Activated CD4-positive, alpha-beta memory T cell treated with anti-CD3 and anti-CD28 coated beads for 36 hours (primary cell): Measurements from ENCODE around the gene ZWILCH. TPM values are rescaled to one million over a fixed set of nuclear protein-coding genes. Genes with fewer than 3 reads are reported as not detected.
"Not testable (repeated sequence)": the region's sequence is repeated elsewhere in the genome, so short reads cannot be mapped to it uniquely, and the experiment has no call there.

Source experiments
- CTCF ChIA-PET: fragments of 350-600 bp; sonication (Branson Sonifier 250); formaldehyde crosslinking; loops from one replicate; lab custom pipeline; 2021; ENCODE audit warnings: antibody characterized with exemption, inconsistent platforms; lab: Charles Lee
- POLR2A ChIA-PET: fragments of 350-600 bp; sonication (Branson Sonifier 250); formaldehyde crosslinking; loops from one replicate; lab custom pipeline; 2021; ENCODE audit warnings: antibody characterized with exemption; lab: Charles Lee
- DNase-seq: peaks from one replicate; pipeline ENCODE4 v3.0.0-alpha.2; 2020
- H3K27ac Mint-ChIP-seq: one replicate; pipeline ENCODE4 v1.8.0; 2021; ENCODE audit warnings: mixed read lengths
- H3K27me3 Mint-ChIP-seq: one replicate; pipeline ENCODE4 v1.8.0; 2021; ENCODE audit warnings: mixed read lengths
- H3K36me3 Mint-ChIP-seq: one replicate; pipeline ENCODE4 v1.8.0; 2021; ENCODE audit warnings: mixed read lengths
- H3K4me1 Mint-ChIP-seq: one replicate; pipeline ENCODE4 v1.8.0; 2021; ENCODE audit warnings: low read depth, mixed read lengths
- H3K4me3 Mint-ChIP-seq: one replicate; pipeline ENCODE4 v1.8.0; 2021; ENCODE audit warnings: mild to moderate bottlenecking, mixed read lengths
- H3K9me3 Mint-ChIP-seq: one replicate; pipeline ENCODE4 v1.8.0; 2021; ENCODE audit warnings: mixed read lengths
- intact Hi-C: fragments of 100-400 bp; cut with micrococcal nuclease; formaldehyde crosslinking; loops from one replicate; pipeline ENCODE4 v1.15.1; 2023
- total RNA-seq, 2 experiments: library from RNA; stranded (reverse); gene quantifications; one replicate each; pipeline ENCODE4 v1.2.3, GENCODE V29; 2021

ZWILCH gene
- total RNA-seq, 2 experiments from 2014 or later = 29.6 to 31.1 TPM

GRCh38 chr15:66491846-66492245 lies 13.3 kb upstream of the ZWILCH start:
- peaks cover 23% of the 10 kb centered on the region for H3K4me1 Mint-ChIP-seq
- intact Hi-C loops = no loop called here
- no peaks in the 10 kb centered on the region for H3K9me3 Mint-ChIP-seq
- DNase-seq = no peak
- H3K27ac Mint-ChIP-seq = peak overlapping the region; percentile 52
- peaks cover 45% of the 10 kb centered on the region for H3K36me3 Mint-ChIP-seq
- H3K27me3 Mint-ChIP-seq = no peaks in the 10 kb centered on the region
- CTCF ChIA-PET = no interaction called here
- POLR2A ChIA-PET = interaction anchor here (1.2 kb wide), 1 partner anchor 20 kb away, joined by 3 read pairs; no protein-coding TSS in a partner anchor
- no peak overlapping the region for H3K4me3 Mint-ChIP-seq

DNA sequence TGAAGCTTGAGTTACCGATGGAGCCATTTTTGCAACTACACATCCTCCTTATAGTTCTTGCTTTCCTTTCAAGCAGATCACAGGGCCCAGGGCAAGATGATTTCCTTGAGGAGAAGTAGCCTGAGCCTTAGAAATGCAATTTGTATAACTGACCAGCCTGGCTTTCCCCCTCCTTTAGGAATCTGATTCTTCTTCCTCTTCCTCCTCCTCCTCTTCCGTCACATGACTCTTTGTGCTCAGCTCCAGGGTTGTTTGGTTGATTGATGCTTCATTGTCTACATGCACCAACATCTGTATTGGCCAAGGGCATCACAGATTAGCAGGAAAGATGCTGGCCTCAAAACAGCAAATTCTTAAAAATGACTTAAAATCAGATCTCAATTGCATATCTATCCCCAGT lies 10.9 kb upstream of the ZWILCH start:
- Mint-ChIP-seq H3K9me3 (no peaks in the 10 kb centered on the region), H3K4me1 (peaks cover 32% of the 10 kb centered on the region), H3K27me3 (no peaks in the 10 kb centered on the region), H3K27ac (peak overlapping the region; percentile 42), H3K36me3 (peaks cover 56% of the 10 kb centered on the region), H3K4me3 (no peak overlapping the region)
- DNase-seq = no peak
- ChIA-PET POLR2A (interaction anchor here (1.1 kb wide), 1 partner anchor 11 kb away, joined by 4 read pairs; the partner anchor contains the start of gene ZWILCH), CTCF (no interaction called here)
- intact Hi-C loops = no loop called here

- intact Hi-C loops = loop anchor here (1.0 to 5.0 kb wide), 6 partner anchors 8 to 980 kb away; partner anchors contain the start of genes DPP8, MEGF11, TIPIN and ZWILCH
- H3K9me3 Mint-ChIP-seq = no peaks in the 10 kb centered on the region
- H3K36me3 Mint-ChIP-seq = peaks cover 74% of the 10 kb centered on the region
- peaks cover 58% of the 10 kb centered on the region for H3K4me1 Mint-ChIP-seq
- H3K27ac Mint-ChIP-seq = peak overlapping the region; percentile 92
- CTCF ChIA-PET = interaction anchor here (1.0 to 5.1 kb wide), 13 partner anchors 9 to 202 kb away, joined by 3 to 74 read pairs (median 7); partner anchors contain the start of genes MAP2K1, TIPIN and ZWILCH
- POLR2A ChIA-PET = interaction anchor here (0.7 to 5.2 kb wide), 9 partner anchors 8 to 205 kb away, joined by 3 to 48 read pairs (median 5); partner anchors contain the start of genes MAP2K1, RPL4, TIPIN and ZWILCH
- peak overlapping the region; percentile 88 for H3K4me3 Mint-ChIP-seq
- no peak for DNase-seq
- no peaks in the 10 kb centered on the region for H3K27me3 Mint-ChIP-seq
These were observed 8.1 kb upstream of the ZWILCH start for GRCh38 chr15:66496951-66497501.

GRCh38 chr15:66497502-66498455 lies 7.3 kb upstream of the ZWILCH start, which contains the start of gene SNAPC5:
TSS of gene SNAPC5 (minus strand) at chr15:66497762. CDS start at chr15:66497731, 31 bp downstream.
- CTCF ChIA-PET = interaction anchor here (0.6 to 5.1 kb wide), 19 partner anchors 9 to 629 kb away, joined by 3 to 74 read pairs (median 5); partner anchors contain the start of genes MAP2K1, RAB11A, TIPIN and ZWILCH
- peak within 1 kb of the TSS; percentile 88 for H3K4me3 Mint-ChIP-seq
- POLR2A ChIA-PET = interaction anchor here (0.7 to 5.2 kb wide), 9 partner anchors 10 to 206 kb away, joined by 3 to 48 read pairs (median 5); partner anchors contain the start of genes MAP2K1 and TIPIN
- peak within 1 kb of the TSS; percentile 92 for H3K27ac Mint-ChIP-seq
- no peaks in the 10 kb centered on the region for H3K27me3 Mint-ChIP-seq
- no peaks in the 10 kb centered on the region for H3K9me3 Mint-ChIP-seq
- intact Hi-C loops = loop anchor here (1.0 to 5.0 kb wide), 7 partner anchors 8 to 980 kb away; partner anchors contain the start of genes DIS3L, DPP8, MEGF11 and TIPIN
- DNase-seq = peak; percentile 99
- H3K4me1 Mint-ChIP-seq = peaks cover 63% of the 10 kb centered on the region
- peaks cover 80% of the 10 kb centered on the region for H3K36me3 Mint-ChIP-seq

- CTCF ChIA-PET = interaction anchor here (0.7 to 5.1 kb wide), 15 partner anchors 9 to 630 kb away, joined by 3 to 74 read pairs (median 5); partner anchors contain the start of genes MAP2K1, RAB11A and TIPIN
- H3K27me3 Mint-ChIP-seq = no peaks in the 10 kb centered on the region
These were observed 6.4 kb upstream of the ZWILCH start for GRCh38 chr15:66498501-66499386.

GRCh38 chr15:66500346-66500745 lies 4.8 kb upstream of the ZWILCH start:
- not testable (repeated sequence) for H3K27me3 Mint-ChIP-seq, DNase-seq, H3K9me3 Mint-ChIP-seq
- ChIA-PET POLR2A (interaction anchor here (1.9 to 5.2 kb wide), 2 partner anchors 9 to 114 kb away, joined by 5 to 48 read pairs; partner anchors contain the start of gene MAP2K1), CTCF (interaction anchor here (1.2 to 5.1 kb wide), 2 partner anchors 114 to 145 kb away, joined by 4 to 43 read pairs; partner anchors contain the start of genes MAP2K1 and TIPIN)
- peaks cover 82% of the 10 kb centered on the region for H3K36me3 Mint-ChIP-seq
- H3K4me3 Mint-ChIP-seq = peak overlapping the region; percentile 6
- H3K27ac Mint-ChIP-seq = peak overlapping the region; percentile 95
- H3K4me1 Mint-ChIP-seq = peaks cover 56% of the 10 kb centered on the region
- intact Hi-C loops = loop anchor here (5.0 kb wide), 1 partner anchor 633 kb away; the partner anchor contains the start of gene RAB11A

More at GRCh38 chr15:66498501-66499386, 6.4 kb upstream of the ZWILCH start:
- POLR2A ChIA-PET = interaction anchor here (1.0 to 5.2 kb wide), 5 partner anchors 10 to 207 kb away, joined by 3 to 48 read pairs (median 5); partner anchors contain the start of genes MAP2K1 and TIPIN
- H3K27ac Mint-ChIP-seq = peak overlapping the region; percentile 92
- H3K4me3 Mint-ChIP-seq = no peak overlapping the region
- no peak for DNase-seq
- H3K36me3 Mint-ChIP-seq = peaks cover 85% of the 10 kb centered on the region
- intact Hi-C loops = loop anchor here (2.0 to 5.0 kb wide), 3 partner anchors 126 to 246 kb away; partner anchors contain the start of genes DIS3L and MEGF11
- no peaks in the 10 kb centered on the region for H3K9me3 Mint-ChIP-seq
- H3K4me1 Mint-ChIP-seq = peaks cover 65% of the 10 kb centered on the region

GRCh38 chr15:66502491-66502890 lies 2.6 kb upstream of the ZWILCH start:
- POLR2A ChIA-PET = interaction anchor here (0.6 to 1.9 kb wide), 2 partner anchors 21 to 116 kb away, joined by 3 to 6 read pairs; partner anchors contain the start of gene MAP2K1
- Mint-ChIP-seq H3K27ac (peak overlapping the region; percentile 95), H3K9me3 (no peaks in the 10 kb centered on the region), H3K4me1 (peaks cover 57% of the 10 kb centered on the region), H3K27me3 (no peaks in the 10 kb centered on the region), H3K36me3 (peaks cover 71% of the 10 kb centered on the region), H3K4me3 (peak overlapping the region; percentile 95)
- CTCF ChIA-PET = no interaction called here
- no peak for DNase-seq
- intact Hi-C loops = loop anchor here (5.0 kb wide), 1 partner anchor 635 kb away; the partner anchor contains the start of gene RAB11A

GRCh38 chr15:66503041-66503648 lies 2.0 kb upstream of the ZWILCH start:
- Mint-ChIP-seq H3K36me3 (peaks cover 64% of the 10 kb centered on the region), H3K27ac (peak overlapping the region; percentile 95), H3K4me1 (peaks cover 53% of the 10 kb centered on the region), H3K4me3 (peak overlapping the region; percentile 95)
- not testable (repeated sequence) for H3K27me3 Mint-ChIP-seq, H3K9me3 Mint-ChIP-seq, DNase-seq
- intact Hi-C loops = loop anchor here (5.0 kb wide), 1 partner anchor 636 kb away; the partner anchor contains the start of gene RAB11A
- POLR2A ChIA-PET = interaction anchor here (0.6 to 1.9 kb wide), 5 partner anchors 21 to 209 kb away, joined by 3 to 6 read pairs (median 3); partner anchors contain the start of genes DIS3L and MAP2K1
- CTCF ChIA-PET = interaction anchor here (0.7 to 2.2 kb wide), 2 partner anchors 115 to 147 kb away, joined by 3 to 11 read pairs; partner anchors contain the start of gene TIPIN

GRCh38 chr15:66503780-66504562 lies 1.2 kb upstream of the ZWILCH start:
- peak overlapping the region; percentile 95 for H3K27ac Mint-ChIP-seq
- H3K4me1 Mint-ChIP-seq = peaks cover 54% of the 10 kb centered on the region
- H3K36me3 Mint-ChIP-seq = peaks cover 59% of the 10 kb centered on the region
- POLR2A ChIA-PET = interaction anchor here (1.2 to 1.9 kb wide), 5 partner anchors 31 to 210 kb away, joined by 3 to 15 read pairs (median 3); partner anchors contain the start of genes DIS3L and MAP2K1
- peak overlapping the region; percentile 95 for H3K4me3 Mint-ChIP-seq
- DNase-seq = no peak
- no peaks in the 10 kb centered on the region for H3K27me3 Mint-ChIP-seq
- intact Hi-C loops = loop anchor here (2.0 to 5.0 kb wide), 3 partner anchors 117 to 637 kb away; partner anchors contain the start of genes MAP2K1, RAB11A and TIPIN
- H3K9me3 Mint-ChIP-seq = no peaks in the 10 kb centered on the region
- CTCF ChIA-PET = interaction anchor here (0.7 to 2.2 kb wide), 2 partner anchors 116 to 148 kb away, joined by 3 to 11 read pairs; partner anchors contain the start of gene TIPIN
